Gastrocnemius medialis (tissue), 4 donors: Measurements from ENCODE around the gene EN1.

Experiments used
- POLR2A ChIP-seq, 2 donors: fragments of 450-650 bp; IDR thresholded peaks; one replicate each; pipeline ENCODE4 v1.6.1; 2017; ENCODE audit warnings: antibody characterized with exemption in 2 of 2, mild to moderate bottlenecking in 2 of 2, moderate library complexity in 2 of 2
- TF ChIP-seq, protein P1 (sequence below), 5 experiments: fragments of 450-650 bp in 3 of 5; fragments of 200-600 bp in 2 of 5; sonication (generic) in 2 of 5; IDR thresholded peaks in 4 of 5; conservative IDR thresholded peaks in 1 of 5; 1 replicate in 4 of 5; 2 replicates in 1 of 5; pipeline ENCODE4 v1.5.1; 2016 to 2019; ENCODE audit warnings: antibody characterized with exemption in 5 of 5, mild to moderate bottlenecking in 3 of 5, moderate library complexity in 3 of 5

DNA sequence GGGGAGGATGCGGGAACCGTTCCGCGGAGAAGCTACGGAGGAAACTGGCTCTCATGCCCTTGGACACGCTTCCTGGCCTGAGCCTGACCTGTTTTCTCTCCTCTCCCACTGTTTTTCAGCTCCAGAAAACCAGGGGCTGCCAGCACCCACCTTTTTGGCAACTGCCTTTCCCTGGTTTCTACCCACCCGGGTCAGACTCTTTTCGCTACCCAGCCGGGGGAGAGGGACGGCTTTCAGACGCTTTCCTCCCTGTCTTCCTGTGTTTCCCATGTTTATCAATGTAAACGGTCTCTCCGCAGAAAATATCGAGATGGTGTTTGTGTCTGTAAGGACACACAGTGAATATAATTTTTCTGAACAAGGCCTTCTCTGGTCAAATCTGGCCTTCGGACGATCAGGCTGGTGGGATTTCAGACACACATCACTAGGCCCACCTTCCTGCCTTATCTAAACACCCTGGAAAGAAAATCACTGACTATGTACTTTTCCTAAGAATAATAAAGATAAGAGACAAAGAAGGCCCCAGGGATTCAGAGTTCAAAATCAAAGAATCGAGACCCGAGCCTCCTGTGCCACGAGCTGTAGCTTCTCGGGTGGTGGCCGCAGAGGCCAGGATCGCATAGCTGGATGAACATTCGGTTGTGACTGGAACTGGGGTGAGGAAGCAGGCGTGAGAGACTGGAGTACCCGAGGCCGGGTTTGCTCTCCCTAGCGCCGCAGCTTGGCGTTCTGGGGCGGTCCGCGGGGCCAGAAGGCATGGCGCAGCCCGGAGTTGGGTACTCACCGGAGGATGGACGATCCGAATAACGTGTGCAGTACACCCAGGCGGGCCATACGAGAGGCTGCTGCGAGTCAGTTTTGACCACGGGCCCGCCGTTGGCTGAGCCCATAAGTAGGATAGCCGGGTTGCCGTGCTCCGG, 1.7 kb downstream of the EN1 start:
- TF ChIP-seq, protein P1, sequence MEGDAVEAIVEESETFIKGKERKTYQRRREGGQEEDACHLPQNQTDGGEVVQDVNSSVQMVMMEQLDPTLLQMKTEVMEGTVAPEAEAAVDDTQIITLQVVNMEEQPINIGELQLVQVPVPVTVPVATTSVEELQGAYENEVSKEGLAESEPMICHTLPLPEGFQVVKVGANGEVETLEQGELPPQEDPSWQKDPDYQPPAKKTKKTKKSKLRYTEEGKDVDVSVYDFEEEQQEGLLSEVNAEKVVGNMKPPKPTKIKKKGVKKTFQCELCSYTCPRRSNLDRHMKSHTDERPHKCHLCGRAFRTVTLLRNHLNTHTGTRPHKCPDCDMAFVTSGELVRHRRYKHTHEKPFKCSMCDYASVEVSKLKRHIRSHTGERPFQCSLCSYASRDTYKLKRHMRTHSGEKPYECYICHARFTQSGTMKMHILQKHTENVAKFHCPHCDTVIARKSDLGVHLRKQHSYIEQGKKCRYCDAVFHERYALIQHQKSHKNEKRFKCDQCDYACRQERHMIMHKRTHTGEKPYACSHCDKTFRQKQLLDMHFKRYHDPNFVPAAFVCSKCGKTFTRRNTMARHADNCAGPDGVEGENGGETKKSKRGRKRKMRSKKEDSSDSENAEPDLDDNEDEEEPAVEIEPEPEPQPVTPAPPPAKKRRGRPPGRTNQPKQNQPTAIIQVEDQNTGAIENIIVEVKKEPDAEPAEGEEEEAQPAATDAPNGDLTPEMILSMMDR (IDR thresholded peaks at IDR 0.05 in 4 of 5, conservative IDR thresholded peaks at IDR 0.05 in 1 of 5), result no peak
- no peak for TF ChIP-seq POLR2A (IDR thresholded peaks at IDR 0.05)
